SK-N-SH (cell line): ENCODE measurements around the gene GPR61. TPM values are rescaled to one million over a fixed set of nuclear protein-coding genes. Genes with fewer than 3 reads are reported as not detected.

Experiments used
- CTCF ChIA-PET: fragments of 300-600, 350-600 bp; formaldehyde crosslinking; extraction: SDS; loops from one replicate; lab custom pipeline; 2021; lab: Yijun Ruan, JAX
- POLR2A ChIA-PET: fragments of 350-600 bp; sonication (Branson Sonifier 250); formaldehyde crosslinking; extraction: SDS; loops from one replicate; lab custom pipeline; 2020; ENCODE audit warnings: antibody characterized with exemption, inconsistent platforms; lab: Yijun Ruan, JAX
- DNase-seq: peaks from one replicate; pipeline ENCODE4 v3.0.0; 2012
- H2AFZ ChIP-seq: fragments of 200-600 bp; sonication (generic); 2 replicates; pipeline ENCODE4 v1.8.1; 2016; ENCODE audit warnings: antibody characterized with exemption, mild to moderate bottlenecking, low read depth
- H3F3A ChIP-seq: fragments of 200-600 bp; sonication (generic); replicated peaks from 2 replicates; pipeline ENCODE3; 2016; ENCODE audit warnings: antibody characterized with exemption, mild to moderate bottlenecking; ENCODE audit not compliant: insufficient read depth
- H3K27ac ChIP-seq, 2 experiments: fragments of 200-500 bp in 1 of 2; fragments of 200-600 bp in 1 of 2; sonication (Bioruptor generic) in 1 of 2; sonication (generic), shearing (Covaris generic) in 1 of 2; 2 replicates each; pipeline versions ENCODE4 v1.5.1 to v1.6.1; 2014 to 2016; ENCODE audit warnings: low read depth in 2 of 2, inconsistent platforms in 1 of 2, low read length in 1 of 2, mild to moderate bottlenecking in 1 of 2, mixed read lengths in 1 of 2
- H3K27me3 ChIP-seq: fragments of 200-600 bp; sonication (generic), shearing (Covaris generic); 2 replicates; pipeline ENCODE4 v1.6.1; 2016; ENCODE audit warnings: mixed run types; ENCODE audit not compliant: insufficient read depth
- H3K36me3 ChIP-seq, 2 experiments: fragments of 200-500 bp in 1 of 2; fragments of 200-600 bp in 1 of 2; sonication (Bioruptor generic) in 1 of 2; sonication (generic) in 1 of 2; replicated peaks in 1 of 2; 2 replicates each; pipeline versions ENCODE3 to v1.5.1; 2014 to 2016; ENCODE audit warnings: low read length in 1 of 2, mild to moderate bottlenecking in 1 of 2; ENCODE audit not compliant: insufficient read depth in 2 of 2, control insufficient read depth in 1 of 2
- H3K4me1 ChIP-seq, 2 experiments: fragments of 200-500 bp in 1 of 2; fragments of 200-600 bp in 1 of 2; sonication (Bioruptor generic) in 1 of 2; sonication (generic), shearing (Covaris generic) in 1 of 2; 2 replicates each; pipeline versions ENCODE4 v1.5.1 to v1.6.1; 2014 to 2016; ENCODE audit warnings: low read depth in 1 of 2, low read length in 1 of 2, mixed run types in 1 of 2; ENCODE audit not compliant: insufficient read depth in 2 of 2, control insufficient read depth in 1 of 2
- H3K4me2 ChIP-seq: fragments of 200-600 bp; sonication (generic), shearing (Covaris generic); 2 replicates; pipeline ENCODE4 v1.6.1; 2017; ENCODE audit warnings: mixed run types
- H3K4me3 ChIP-seq, 2 experiments: fragments of 200-500 bp in 1 of 2; fragments of 200-600 bp in 1 of 2; sonication (Bioruptor generic) in 1 of 2; sonication (generic), shearing (Covaris generic) in 1 of 2; 2 replicates each; pipeline versions ENCODE4 v1.5.1 to v1.8.1; 2014 to 2016; ENCODE audit warnings: low read depth in 2 of 2, inconsistent platforms in 1 of 2, low read length in 1 of 2, mild to moderate bottlenecking in 1 of 2, mixed read lengths in 1 of 2, moderate library complexity in 1 of 2
- H3K79me2 ChIP-seq: fragments of 200-600 bp; sonication (generic); 2 replicates; pipeline ENCODE4 v1.8.1; 2017; ENCODE audit warnings: mild to moderate bottlenecking; ENCODE audit not compliant: insufficient read depth
- H3K9ac ChIP-seq: fragments of 200-600 bp; sonication (generic); 2 replicates; pipeline ENCODE4 v1.6.1; 2017; ENCODE audit warnings: mixed run types
- H3K9me2 ChIP-seq: fragments of 200-600 bp; sonication (generic); 2 replicates; pipeline ENCODE4 v1.6.1; 2017; ENCODE audit warnings: mixed run types
- H3K9me3 ChIP-seq: fragments of 200-600 bp; sonication (generic); 2 replicates; pipeline ENCODE4 v1.6.1; 2017; ENCODE audit warnings: mixed run types, mild to moderate bottlenecking, moderate library complexity
- H4K20me1 ChIP-seq: fragments of 200-600 bp; sonication (generic); 2 replicates; pipeline ENCODE4 v1.6.1; 2017; ENCODE audit warnings: mild to moderate bottlenecking, mixed run types; ENCODE audit not compliant: insufficient read depth
- GABPA ChIP-seq: IDR thresholded peaks from 2 replicates; pipeline ENCODE4 v1.4.0; 2012; ENCODE audit warnings: low read depth, mild to moderate bottlenecking
- NFIC ChIP-seq: IDR thresholded peaks from 2 replicates; pipeline ENCODE4 v1.4.0; 2012; ENCODE audit warnings: borderline replicate concordance
- POLR2AphosphoS5 ChIP-seq: IDR thresholded peaks from 2 replicates; pipeline ENCODE4 v1.6.1; 2012; ENCODE audit warnings: low read depth, low read length
- RAD21 ChIP-seq: IDR thresholded peaks from 2 replicates; pipeline ENCODE4 v1.6.1; 2012; ENCODE audit warnings: mild to moderate bottlenecking, low read length
- SIN3A ChIP-seq: IDR thresholded peaks from 2 replicates; pipeline ENCODE4 v1.6.1; 2012; ENCODE audit warnings: low read depth, mild to moderate bottlenecking, low read length, moderate library complexity, borderline replicate concordance
- SMC3 ChIP-seq: IDR thresholded peaks from 2 replicates; pipeline ENCODE4 v1.6.1; 2012; ENCODE audit warnings: low read depth, low read length, improper control_type of control experiment
- TAF1 ChIP-seq: IDR thresholded peaks from 2 replicates; pipeline ENCODE4 v1.6.1; 2012; ENCODE audit warnings: low read depth, mild to moderate bottlenecking, low read length, moderate library complexity, borderline replicate concordance
- YY1 ChIP-seq: IDR thresholded peaks from 2 replicates; pipeline ENCODE4 v1.4.0; 2012; ENCODE audit warnings: low read depth, mild to moderate bottlenecking
- WGBS: methylation state at CpG from one replicate; pipeline ENCODE4 v1.1.6; 2017; ENCODE audit warnings: low lambda C conversion rate; 5-methylcytosine and 5-hydroxymethylcytosine counted together
- polyA plus RNA-seq, 3 experiments: library from polyadenylated mRNA; depleted of rRNA; stranded (reverse); fragments of >200 nt; gene quantifications; 2 replicates each; pipeline ENCODE4 v1.2.3, GENCODE V29; 2012
- TF ChIP-seq, protein P1 (sequence below): IDR thresholded peaks from 2 replicates; pipeline ENCODE4; 2012
- TF ChIP-seq, protein P2 (sequence below): fragments of 200-600 bp; sonication (generic); IDR thresholded peaks from 2 replicates; pipeline ENCODE4 v1.6.1; 2017; ENCODE audit warnings: antibody characterized with exemption, mild to moderate bottlenecking, moderate library complexity
- TF ChIP-seq, protein P3 (sequence below): fragments of 150-350 bp; IDR thresholded peaks from 2 replicates; pipeline ENCODE4 v1.6.1; 2017; ENCODE audit warnings: antibody characterized with exemption, low read length, low read depth, borderline replicate concordance
- TF ChIP-seq, protein P4 (sequence below): IDR thresholded peaks from 2 replicates; pipeline ENCODE4 v1.4.0; 2012; ENCODE audit warnings: low read depth, borderline replicate concordance

Gene GPR61
- polyA plus RNA-seq, 1 of the 3 experiments (the other 2 are of a cell fraction) = not detected

DNA sequence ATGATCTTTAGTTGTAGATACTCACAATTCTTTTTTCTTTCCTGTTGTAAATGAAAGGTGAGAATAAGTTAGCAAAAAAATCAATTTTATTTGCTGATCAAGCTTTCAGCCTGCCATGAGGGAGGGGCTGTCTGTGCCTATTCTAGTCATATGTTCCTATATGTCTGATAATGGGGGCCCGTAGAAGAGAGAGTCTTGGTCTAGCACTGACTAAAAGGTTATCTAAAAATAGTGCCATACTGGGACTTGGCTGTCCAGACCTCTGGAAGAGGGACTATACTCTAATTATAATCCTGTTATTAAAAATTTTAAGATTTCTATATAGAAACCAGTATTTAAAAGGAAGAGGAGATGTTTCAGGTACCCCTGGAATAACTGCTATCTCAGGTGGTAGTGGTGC, 27.3 kb downstream of the GPR61 start:
- Histone ChIP-seq H3F3A (no peaks in the 10 kb centered on the region), H3K9ac (no peak overlapping the region), H4K20me1 (peaks cover 99% of the 10 kb centered on the region), H3K27ac (no peak overlapping the region), H3K4me3 (no peak overlapping the region), H3K9me2 (no peaks in the 10 kb centered on the region), H3K4me1 (peaks cover 11% of the 10 kb centered on the region in 2 experiments; a peak in 3 of 4 replicates), H3K4me2 (no peak overlapping the region), H3K27me3 (no peaks in the 10 kb centered on the region), H2AFZ (no peak overlapping the region), H3K36me3 (no peaks in the 10 kb centered on the region), H3K9me3 (no peaks in the 10 kb centered on the region), H3K79me2 (peaks cover 100% of the 10 kb centered on the region)
- 94% methylated on average over 1 of the region's 1 CpG for WGBS
- no peak for DNase-seq
- CTCF ChIA-PET = interaction anchor here (0.7 to 3.3 kb wide), 3 partner anchors 18 to 35 kb away, joined by 3 to 9 read pairs (median 3); no protein-coding TSS in a partner anchor
- POLR2A ChIA-PET = no interaction called here
- TF ChIP-seq, protein P1, sequence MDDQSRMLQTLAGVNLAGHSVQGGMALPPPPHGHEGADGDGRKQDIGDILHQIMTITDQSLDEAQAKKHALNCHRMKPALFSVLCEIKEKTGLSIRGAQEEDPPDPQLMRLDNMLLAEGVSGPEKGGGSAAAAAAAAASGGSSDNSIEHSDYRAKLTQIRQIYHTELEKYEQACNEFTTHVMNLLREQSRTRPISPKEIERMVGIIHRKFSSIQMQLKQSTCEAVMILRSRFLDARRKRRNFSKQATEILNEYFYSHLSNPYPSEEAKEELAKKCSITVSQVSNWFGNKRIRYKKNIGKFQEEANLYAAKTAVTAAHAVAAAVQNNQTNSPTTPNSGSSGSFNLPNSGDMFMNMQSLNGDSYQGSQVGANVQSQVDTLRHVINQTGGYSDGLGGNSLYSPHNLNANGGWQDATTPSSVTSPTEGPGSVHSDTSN = no peak
- TF ChIP-seq YY1 = no peak
- TF ChIP-seq, protein P2, sequence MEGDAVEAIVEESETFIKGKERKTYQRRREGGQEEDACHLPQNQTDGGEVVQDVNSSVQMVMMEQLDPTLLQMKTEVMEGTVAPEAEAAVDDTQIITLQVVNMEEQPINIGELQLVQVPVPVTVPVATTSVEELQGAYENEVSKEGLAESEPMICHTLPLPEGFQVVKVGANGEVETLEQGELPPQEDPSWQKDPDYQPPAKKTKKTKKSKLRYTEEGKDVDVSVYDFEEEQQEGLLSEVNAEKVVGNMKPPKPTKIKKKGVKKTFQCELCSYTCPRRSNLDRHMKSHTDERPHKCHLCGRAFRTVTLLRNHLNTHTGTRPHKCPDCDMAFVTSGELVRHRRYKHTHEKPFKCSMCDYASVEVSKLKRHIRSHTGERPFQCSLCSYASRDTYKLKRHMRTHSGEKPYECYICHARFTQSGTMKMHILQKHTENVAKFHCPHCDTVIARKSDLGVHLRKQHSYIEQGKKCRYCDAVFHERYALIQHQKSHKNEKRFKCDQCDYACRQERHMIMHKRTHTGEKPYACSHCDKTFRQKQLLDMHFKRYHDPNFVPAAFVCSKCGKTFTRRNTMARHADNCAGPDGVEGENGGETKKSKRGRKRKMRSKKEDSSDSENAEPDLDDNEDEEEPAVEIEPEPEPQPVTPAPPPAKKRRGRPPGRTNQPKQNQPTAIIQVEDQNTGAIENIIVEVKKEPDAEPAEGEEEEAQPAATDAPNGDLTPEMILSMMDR = no peak
- no peak for TF ChIP-seq SMC3
- no peak for TF ChIP-seq POLR2AphosphoS5
- TF ChIP-seq RAD21 = no peak
- TF ChIP-seq TAF1 = no peak
- TF ChIP-seq NFIC = no peak
- no peak for TF ChIP-seq SIN3A
- TF ChIP-seq, protein P3, sequence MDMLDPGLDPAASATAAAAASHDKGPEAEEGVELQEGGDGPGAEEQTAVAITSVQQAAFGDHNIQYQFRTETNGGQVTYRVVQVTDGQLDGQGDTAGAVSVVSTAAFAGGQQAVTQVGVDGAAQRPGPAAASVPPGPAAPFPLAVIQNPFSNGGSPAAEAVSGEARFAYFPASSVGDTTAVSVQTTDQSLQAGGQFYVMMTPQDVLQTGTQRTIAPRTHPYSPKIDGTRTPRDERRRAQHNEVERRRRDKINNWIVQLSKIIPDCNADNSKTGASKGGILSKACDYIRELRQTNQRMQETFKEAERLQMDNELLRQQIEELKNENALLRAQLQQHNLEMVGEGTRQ = no peak
- TF ChIP-seq GABPA = no peak
- TF ChIP-seq, protein P4, sequence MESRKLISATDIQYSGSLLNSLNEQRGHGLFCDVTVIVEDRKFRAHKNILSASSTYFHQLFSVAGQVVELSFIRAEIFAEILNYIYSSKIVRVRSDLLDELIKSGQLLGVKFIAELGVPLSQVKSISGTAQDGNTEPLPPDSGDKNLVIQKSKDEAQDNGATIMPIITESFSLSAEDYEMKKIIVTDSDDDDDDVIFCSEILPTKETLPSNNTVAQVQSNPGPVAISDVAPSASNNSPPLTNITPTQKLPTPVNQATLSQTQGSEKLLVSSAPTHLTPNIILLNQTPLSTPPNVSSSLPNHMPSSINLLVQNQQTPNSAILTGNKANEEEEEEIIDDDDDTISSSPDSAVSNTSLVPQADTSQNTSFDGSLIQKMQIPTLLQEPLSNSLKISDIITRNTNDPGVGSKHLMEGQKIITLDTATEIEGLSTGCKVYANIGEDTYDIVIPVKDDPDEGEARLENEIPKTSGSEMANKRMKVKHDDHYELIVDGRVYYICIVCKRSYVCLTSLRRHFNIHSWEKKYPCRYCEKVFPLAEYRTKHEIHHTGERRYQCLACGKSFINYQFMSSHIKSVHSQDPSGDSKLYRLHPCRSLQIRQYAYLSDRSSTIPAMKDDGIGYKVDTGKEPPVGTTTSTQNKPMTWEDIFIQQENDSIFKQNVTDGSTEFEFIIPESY = no peak
